Parathyroid adenoma (tissue), 2 donors: Measurements from ENCODE around the gene FLOT1.
"Not testable (repeated sequence)": the region's sequence is repeated elsewhere in the genome, so short reads cannot be mapped to it uniquely, and the experiment has no call there.

Source experiments
- H2AFZ ChIP-seq: fragments of 300-600 bp; sonication (generic); one replicate; pipeline ENCODE4 v1.7.0; 2017; ENCODE audit warnings: antibody characterized with exemption, mild to moderate bottlenecking
- H3K27ac ChIP-seq: fragments of 300-600 bp; sonication (generic); one replicate; pipeline ENCODE4 v1.7.0; 2017
- H3K27me3 ChIP-seq: fragments of 300-600 bp; sonication (generic); one replicate; pipeline ENCODE4 v1.7.0; 2017; ENCODE audit warnings: low read length; ENCODE audit not compliant: control insufficient read depth, insufficient read depth
- H3K36me3 ChIP-seq: fragments of 300-600 bp; sonication (generic); one replicate; pipeline ENCODE4 v1.7.0; 2017; ENCODE audit warnings: low read length; ENCODE audit not compliant: control insufficient read depth, insufficient read depth
- H3K4me1 ChIP-seq: fragments of 300-600 bp; sonication (generic); one replicate; pipeline ENCODE4 v1.7.0; 2017; ENCODE audit warnings: control low read depth
- H3K4me2 ChIP-seq: fragments of 300-600 bp; sonication (generic); one replicate; pipeline ENCODE4 v1.7.0; 2017; ENCODE audit warnings: low read length
- H3K4me3 ChIP-seq: fragments of 300-600 bp; sonication (generic); one replicate; pipeline ENCODE4 v1.7.0; 2017; ENCODE audit warnings: low read depth, low read length
- H3K79me2 ChIP-seq: fragments of 300-600 bp; sonication (generic); one replicate; pipeline ENCODE4 v1.7.0; 2017; ENCODE audit warnings: control low read depth
- H3K9ac ChIP-seq: fragments of 300-600 bp; sonication (generic); one replicate; pipeline ENCODE4 v1.7.0; 2017; ENCODE audit warnings: mild to moderate bottlenecking
- H3K9me3 ChIP-seq: fragments of 300-600 bp; sonication (generic); one replicate; pipeline ENCODE4 v1.7.0; 2017; ENCODE audit warnings: low read length; ENCODE audit not compliant: control insufficient read depth
- TF ChIP-seq, protein P1 (sequence below): fragments of 300-600 bp; sonication (generic); IDR thresholded peaks from one replicate; pipeline ENCODE4 v1.7.0; 2017; ENCODE audit warnings: antibody characterized with exemption, mild to moderate bottlenecking
- donor health status: primary hyperparathyroidism.

The FLOT1 gene

GRCh38 chr6:30719791-30720737, 22.4 kb downstream of the FLOT1 start, which contains the start of gene TUBB:
TSS of gene TUBB (plus strand) at chr6:30720352. CDS start at chr6:30720507, 155 bp downstream.
- peak within 1 kb of the TSS; percentile 91 for H3K4me2 ChIP-seq
- TF ChIP-seq, protein P1, sequence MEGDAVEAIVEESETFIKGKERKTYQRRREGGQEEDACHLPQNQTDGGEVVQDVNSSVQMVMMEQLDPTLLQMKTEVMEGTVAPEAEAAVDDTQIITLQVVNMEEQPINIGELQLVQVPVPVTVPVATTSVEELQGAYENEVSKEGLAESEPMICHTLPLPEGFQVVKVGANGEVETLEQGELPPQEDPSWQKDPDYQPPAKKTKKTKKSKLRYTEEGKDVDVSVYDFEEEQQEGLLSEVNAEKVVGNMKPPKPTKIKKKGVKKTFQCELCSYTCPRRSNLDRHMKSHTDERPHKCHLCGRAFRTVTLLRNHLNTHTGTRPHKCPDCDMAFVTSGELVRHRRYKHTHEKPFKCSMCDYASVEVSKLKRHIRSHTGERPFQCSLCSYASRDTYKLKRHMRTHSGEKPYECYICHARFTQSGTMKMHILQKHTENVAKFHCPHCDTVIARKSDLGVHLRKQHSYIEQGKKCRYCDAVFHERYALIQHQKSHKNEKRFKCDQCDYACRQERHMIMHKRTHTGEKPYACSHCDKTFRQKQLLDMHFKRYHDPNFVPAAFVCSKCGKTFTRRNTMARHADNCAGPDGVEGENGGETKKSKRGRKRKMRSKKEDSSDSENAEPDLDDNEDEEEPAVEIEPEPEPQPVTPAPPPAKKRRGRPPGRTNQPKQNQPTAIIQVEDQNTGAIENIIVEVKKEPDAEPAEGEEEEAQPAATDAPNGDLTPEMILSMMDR, result no peak
- no peaks in the 10 kb centered on the region for H3K27me3 ChIP-seq
- no peaks in the 10 kb centered on the region for H3K79me2 ChIP-seq
- no peaks in the 10 kb centered on the region for H3K9me3 ChIP-seq
- no peaks in the 10 kb centered on the region for H3K36me3 ChIP-seq
- peak within 1 kb of the TSS; percentile 87 for H2AFZ ChIP-seq
- H3K9ac ChIP-seq, result no peak within 1 kb of the TSS
- peak within 1 kb of the TSS; percentile 76 for H3K27ac ChIP-seq
- H3K4me1 ChIP-seq, result peaks cover 20% of the 10 kb centered on the region
- H3K4me3 ChIP-seq, result peak within 1 kb of the TSS; percentile 82

GRCh38 chr6:30719356-30719755, 23.1 kb downstream of the FLOT1 start:
- no peaks in the 10 kb centered on the region for H3K9me3 ChIP-seq
- H3K4me1 ChIP-seq, result peaks cover 20% of the 10 kb centered on the region
- no peaks in the 10 kb centered on the region for H3K79me2 ChIP-seq
- TF ChIP-seq, protein P1, result no peak
- no peaks in the 10 kb centered on the region for H3K36me3 ChIP-seq
- peak overlapping the region; percentile 82 for H3K4me3 ChIP-seq
- H2AFZ ChIP-seq, result peak overlapping the region; percentile 87
- H3K27me3 ChIP-seq, result no peaks in the 10 kb centered on the region
- peak overlapping the region; percentile 91 for H3K4me2 ChIP-seq
- H3K9ac ChIP-seq, result no peak overlapping the region
- H3K27ac ChIP-seq, result peak overlapping the region; percentile 76

DNA sequence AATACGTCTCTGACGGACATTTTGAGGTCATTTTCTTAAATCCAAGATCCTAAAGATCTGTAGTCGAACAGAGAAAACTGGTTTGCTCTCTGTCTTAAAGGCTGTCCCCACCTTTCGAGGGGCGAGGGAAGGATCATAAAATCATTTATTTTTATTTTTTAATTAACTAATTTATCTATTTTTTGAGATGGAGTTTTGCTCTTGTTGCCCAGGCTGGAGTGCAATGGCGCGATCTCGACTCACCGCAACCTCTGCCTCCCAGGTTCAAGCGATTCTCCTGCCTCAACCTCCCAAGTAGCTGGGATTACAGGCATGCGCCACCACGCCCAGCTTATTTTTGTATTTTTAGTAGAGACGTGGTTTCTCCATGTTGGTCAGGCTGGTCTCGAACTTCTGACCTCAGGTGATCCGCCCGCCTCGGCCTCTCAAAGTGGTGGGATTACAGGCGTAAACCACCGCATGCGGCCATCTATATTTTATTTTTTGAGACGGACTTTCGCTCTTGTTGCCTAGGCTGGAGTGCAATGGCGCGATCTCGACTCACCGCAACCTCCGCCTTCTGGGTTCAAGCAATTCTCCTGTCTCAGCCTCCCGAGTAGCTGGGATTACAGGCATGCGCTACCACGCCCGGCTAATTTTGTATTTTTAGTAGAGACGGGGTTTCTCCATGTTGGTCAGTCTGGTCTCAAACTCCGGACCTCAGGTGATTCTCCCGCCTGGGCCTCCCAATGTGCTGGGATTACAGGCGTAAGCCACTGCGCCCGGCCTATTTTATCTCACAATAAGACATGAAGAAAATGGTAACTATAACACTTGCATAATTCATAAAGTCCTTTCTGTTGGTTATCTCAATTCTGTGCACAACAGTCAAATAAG, 24.4 kb downstream of the FLOT1 start:
- H3K27ac ChIP-seq, result peak overlapping the region; percentile 83
- H3K79me2 ChIP-seq, H3K9ac ChIP-seq, H3K36me3 ChIP-seq, H3K27me3 ChIP-seq, H3K9me3 ChIP-seq: not testable (repeated sequence)
- H2AFZ ChIP-seq, result peak overlapping the region; percentile 90
- H3K4me3 ChIP-seq, result peak overlapping the region; percentile 97
- peak overlapping the region; percentile 76 for H3K4me2 ChIP-seq
- H3K4me1 ChIP-seq, result peaks cover 19% of the 10 kb centered on the region

DNA sequence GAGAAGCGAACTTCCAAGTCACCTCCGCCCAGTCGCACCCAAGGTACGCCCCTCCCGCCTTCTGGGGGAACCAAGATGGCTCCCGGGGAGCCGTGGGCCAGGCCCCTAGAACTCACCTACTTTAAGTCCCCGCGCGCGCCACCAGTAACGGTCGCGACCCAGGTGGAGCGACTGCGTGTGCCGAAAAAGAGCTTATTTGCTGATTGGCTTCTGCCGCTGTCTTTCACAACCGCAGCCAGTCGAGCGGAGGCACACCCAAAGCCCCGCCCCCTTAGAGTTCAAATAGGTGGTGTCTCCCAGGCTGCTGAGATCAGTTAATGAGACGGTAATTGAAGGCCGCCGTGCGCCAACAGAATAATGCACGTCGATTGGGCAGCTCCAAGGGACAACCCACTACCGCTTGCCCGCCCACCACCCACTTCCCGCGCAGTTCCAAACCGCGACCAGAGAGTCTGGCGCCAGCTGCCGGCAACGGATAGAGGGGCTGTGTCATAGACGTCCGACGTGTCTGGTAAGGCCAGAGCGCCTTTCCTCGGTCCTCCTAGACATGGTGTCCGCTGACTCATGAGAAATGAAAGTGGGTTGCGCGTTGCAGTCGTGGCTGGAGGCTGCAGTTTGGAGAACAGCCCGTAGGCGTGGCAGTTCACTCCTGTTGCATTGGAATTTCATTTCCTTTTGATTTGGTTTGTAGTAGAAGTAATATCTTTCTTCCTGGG, 25.2 kb downstream of the FLOT1 start, which contains the start of gene MDC1:
TSS of gene MDC1 (minus strand) at position 153 of the 716 bp plus-strand sequence. CDS start 2,106 bp downstream, outside the sequence.
- no peaks in the 10 kb centered on the region for H3K9me3 ChIP-seq
- TF ChIP-seq, protein P1, result peak; percentile 42

More for the DNA sequence above, 25.2 kb downstream of the FLOT1 start, which contains the start of gene MDC1:
- no peaks in the 10 kb centered on the region for H3K27me3 ChIP-seq
- H3K9ac ChIP-seq, result no peak within 1 kb of the TSS
- H3K36me3 ChIP-seq, result no peaks in the 10 kb centered on the region
- H3K4me1 ChIP-seq, result peaks cover 15% of the 10 kb centered on the region
- H3K27ac ChIP-seq, result peak within 1 kb of the TSS; percentile 83
- H3K4me2 ChIP-seq, result peak within 1 kb of the TSS; percentile 76
- H3K4me3 ChIP-seq, result peak within 1 kb of the TSS; percentile 97
- no peaks in the 10 kb centered on the region for H3K79me2 ChIP-seq
- peak within 1 kb of the TSS; percentile 90 for H2AFZ ChIP-seq
